ENCODE results near the gene PTPRM.

DNA sequence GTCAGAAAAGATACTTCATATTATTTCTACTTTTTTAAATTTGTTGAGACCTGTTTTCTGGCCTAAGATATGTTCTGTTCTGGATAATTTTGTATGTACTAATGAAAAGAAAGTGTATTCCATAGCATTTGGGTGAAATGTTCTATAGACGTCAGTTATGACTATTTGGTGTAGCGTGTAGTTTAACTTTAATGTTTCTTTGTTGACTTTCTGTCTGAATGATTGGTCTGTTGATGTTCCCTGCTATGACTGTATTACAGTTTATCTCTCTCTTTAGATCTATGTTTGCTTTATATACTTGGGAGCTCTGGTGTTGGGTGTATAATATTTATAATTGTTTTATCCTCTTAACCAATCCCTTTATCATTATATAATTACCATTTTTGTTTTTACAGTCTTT is 352.4 kb downstream of the PTPRM start:
- TF ChIP-seq, protein P1, sequence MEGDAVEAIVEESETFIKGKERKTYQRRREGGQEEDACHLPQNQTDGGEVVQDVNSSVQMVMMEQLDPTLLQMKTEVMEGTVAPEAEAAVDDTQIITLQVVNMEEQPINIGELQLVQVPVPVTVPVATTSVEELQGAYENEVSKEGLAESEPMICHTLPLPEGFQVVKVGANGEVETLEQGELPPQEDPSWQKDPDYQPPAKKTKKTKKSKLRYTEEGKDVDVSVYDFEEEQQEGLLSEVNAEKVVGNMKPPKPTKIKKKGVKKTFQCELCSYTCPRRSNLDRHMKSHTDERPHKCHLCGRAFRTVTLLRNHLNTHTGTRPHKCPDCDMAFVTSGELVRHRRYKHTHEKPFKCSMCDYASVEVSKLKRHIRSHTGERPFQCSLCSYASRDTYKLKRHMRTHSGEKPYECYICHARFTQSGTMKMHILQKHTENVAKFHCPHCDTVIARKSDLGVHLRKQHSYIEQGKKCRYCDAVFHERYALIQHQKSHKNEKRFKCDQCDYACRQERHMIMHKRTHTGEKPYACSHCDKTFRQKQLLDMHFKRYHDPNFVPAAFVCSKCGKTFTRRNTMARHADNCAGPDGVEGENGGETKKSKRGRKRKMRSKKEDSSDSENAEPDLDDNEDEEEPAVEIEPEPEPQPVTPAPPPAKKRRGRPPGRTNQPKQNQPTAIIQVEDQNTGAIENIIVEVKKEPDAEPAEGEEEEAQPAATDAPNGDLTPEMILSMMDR (conservative IDR thresholded peaks at IDR 0.05; ENCODE audit: low read length) = no peak
- TF ChIP-seq EZH2phosphoT487 (IDR thresholded peaks at IDR 0.05; ENCODE audit: borderline replicate concordance) = no peak

Data from Loucy (cell line).